Ascending aorta (tissue), 2 donors: ENCODE measurements around the gene RAMAC. TPM values are rescaled to one million over a fixed set of nuclear protein-coding genes. Genes with fewer than 3 reads are reported as not detected.

Experiments
- DNase-seq, 2 donors: peaks; one replicate each; pipeline ENCODE4 v3.0.0-alpha.2; 2019; ENCODE audit warnings: low spot score in 2 of 2
- H3K27ac ChIP-seq, 2 donors: fragments of 200-600 bp; sonication (generic); one replicate each; pipeline ENCODE4 v1.5.1; 2016 to 2017; ENCODE audit warnings: mild to moderate bottlenecking in 1 of 2
- H3K27me3 ChIP-seq: fragments of 200-600 bp; sonication (generic); one replicate; pipeline ENCODE4 v1.5.1; 2017
- H3K36me3 ChIP-seq, 2 donors: fragments of 200-600 bp; sonication (generic); one replicate each; pipeline ENCODE4 v1.5.1; 2016
- H3K4me1 ChIP-seq, 2 donors: fragments of 200-600 bp; sonication (generic); one replicate each; pipeline ENCODE4 v1.5.1; 2016 to 2017; ENCODE audit warnings: mild to moderate bottlenecking in 1 of 2
- H3K4me3 ChIP-seq, 2 donors: fragments of 200-600 bp; sonication (generic); one replicate each; pipeline ENCODE4 v1.5.1; 2016 to 2017; ENCODE audit warnings: mild to moderate bottlenecking in 1 of 2
- H3K9me3 ChIP-seq, 2 donors: fragments of 200-600 bp; sonication (generic); one replicate each; pipeline ENCODE4 v1.5.1; 2016
- CTCF ChIP-seq, 3 experiments: fragments of 200-600 bp in 2 of 3; fragments of 450-650 bp in 1 of 3; sonication (generic) in 2 of 3; IDR thresholded peaks; one replicate each; pipeline ENCODE4 v1.5.1; 2016 to 2019; ENCODE audit warnings: antibody characterized with exemption in 3 of 3, mild to moderate bottlenecking in 1 of 3, moderate library complexity in 1 of 3
- intact Hi-C: fragments of 100-400 bp; cut with DNase I; formaldehyde crosslinking; loops from one replicate; pipeline ENCODE4 v1.15.1; 2023
- total RNA-seq: library from RNA; depleted of rRNA; stranded (reverse); fragments of >200 nt; gene quantifications from one replicate; pipeline ENCODE4 v1.1.0, GENCODE V29; 2016

The RAMAC gene
- total RNA-seq, 1 donor from 2014 or later: 4.8 TPM

DNA sequence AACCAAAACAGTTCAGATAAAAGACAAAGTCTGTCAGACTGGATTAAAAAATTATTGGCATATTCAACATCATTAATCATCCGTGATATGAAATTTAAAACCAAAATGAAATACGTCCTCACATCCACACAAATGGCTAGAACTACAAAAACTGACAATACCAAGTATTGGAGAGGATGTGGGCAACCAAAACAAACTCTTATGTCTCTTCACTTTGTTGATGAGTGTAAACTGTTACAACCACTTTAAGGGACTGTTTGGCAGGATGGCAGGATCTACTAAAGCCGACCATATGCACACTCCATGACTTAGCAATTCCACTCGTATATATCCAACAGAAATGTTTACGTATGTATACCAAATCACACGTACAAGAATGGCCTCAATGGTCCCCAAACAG, 50.2 kb downstream of the RAMAC start:
- Histone ChIP-seq H3K4me1 (no peaks in the 10 kb centered on the region), H3K27me3 (no peaks in the 10 kb centered on the region), H3K4me3 (no peak overlapping the region), H3K27ac (no peak overlapping the region), H3K9me3 (no peaks in the 10 kb centered on the region), H3K36me3 (peaks cover 16 to 39% of the 10 kb centered on the region in 2 donors)
- intact Hi-C loops: no loop called here
- DNase-seq: no peak
- no peak for TF ChIP-seq CTCF (IDR thresholded peaks at IDR 0.05)

DNA sequence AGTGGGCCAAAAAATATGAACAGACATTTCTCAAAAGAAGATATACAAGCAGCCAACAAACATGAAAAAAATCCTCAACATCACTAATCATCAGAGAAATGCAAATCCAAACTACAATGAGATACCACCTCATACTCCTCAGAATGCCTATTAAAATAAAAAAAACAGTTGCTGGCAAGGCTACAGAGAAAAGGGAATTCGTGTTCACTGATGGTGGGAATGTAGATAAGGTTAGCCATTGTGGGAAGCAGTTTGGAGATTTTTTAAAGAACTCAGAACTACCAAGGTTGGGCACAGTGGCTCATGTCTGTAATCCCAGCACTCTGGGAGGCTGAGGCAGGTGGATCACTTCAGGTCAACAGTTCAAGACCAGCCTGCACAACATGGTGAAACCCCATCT, 53.2 kb downstream of the RAMAC start:
- peaks cover 18 to 31% of the 10 kb centered on the region in 2 donors for H3K36me3 ChIP-seq
- no peak for TF ChIP-seq CTCF (IDR thresholded peaks at IDR 0.05)
- intact Hi-C loops: no loop called here
- H3K4me3 ChIP-seq: no peak overlapping the region
- no peak overlapping the region for H3K27ac ChIP-seq
- no peaks in the 10 kb centered on the region for H3K4me1 ChIP-seq
- DNase-seq: no peak
- H3K27me3 ChIP-seq: no peaks in the 10 kb centered on the region
- H3K9me3 ChIP-seq: no peaks in the 10 kb centered on the region

Other genes with a start within 250 kb of the RAMAC start
- gene FSD2, start 180.1 kb upstream of the RAMAC start, total RNA-seq: not detected
- 18.8 TPM for gene WHAMM, start 176.6 kb upstream of the RAMAC start, total RNA-seq
- 22.0 TPM for gene HOMER2, start 33.5 kb upstream of the RAMAC start, total RNA-seq
- 1.3 TPM for gene C15orf40, start 25.4 kb downstream of the RAMAC start, total RNA-seq
- gene BTBD1, start 81.0 kb downstream of the RAMAC start, total RNA-seq: 63.9 TPM
- 6.3 TPM for gene TM6SF1, start 121.4 kb downstream of the RAMAC start, total RNA-seq
- gene HDGFL3, start 221.6 kb downstream of the RAMAC start, total RNA-seq: 20.8 TPM